SU-DHL-6 (cell line): ENCODE measurements around the gene MARCHF11.

Source experiments
- CTCF ChIP-seq: fragments of 200-600 bp; sonication (generic); IDR thresholded peaks from one replicate; pipeline ENCODE4 v1.5.1; 2017; ENCODE audit warnings: antibody characterized with exemption, mild to moderate bottlenecking, low read length, moderate library complexity; ENCODE audit not compliant: insufficient read depth, poor library complexity, severe bottlenecking
- EZH2phosphoT487 ChIP-seq: fragments of 200-600 bp; sonication (generic), shearing (Covaris generic); conservative IDR thresholded peaks from 2 replicates; pipeline ENCODE4 v1.6.1; 2018; ENCODE audit warnings: mild to moderate bottlenecking, antibody characterized with exemption, low read length, moderate library complexity, mixed read lengths

GRCh38 chr5:16192311-16192710, 12.7 kb upstream of the MARCHF11 start:
- TF ChIP-seq CTCF (no peak), EZH2phosphoT487 (no peak)
